A549 (cell line): ENCODE results near the gene MAP3K7CL. TPM values are rescaled to one million over a fixed set of nuclear protein-coding genes. Genes with fewer than 3 reads are reported as not detected.
A peak's percentile ranks its signal among the peaks of the same experiment; 100 is the strongest.

Experiments
- ATAC-seq, 2 experiments: fragments of 200-7000 bp in 1 of 2; fragments of >200 bp in 1 of 2; cut with Nextera tagmentation in 1 of 2; cut with Tn5 transposase in 1 of 2; 3 replicates each; pipeline versions ENCODE4 v1.8.0 to v1.9.1; 2018 to 2020; ENCODE audit warnings: mild to moderate bottlenecking in 1 of 2, moderate library complexity in 1 of 2
- CTCF ChIA-PET: fragments of 300-600 bp; sonication (Branson Sonifier 250); formaldehyde crosslinking; extraction: SDS; loops from one replicate; lab custom pipeline; 2021; ENCODE audit warnings: antibody characterized with exemption, inconsistent platforms; lab: Yijun Ruan, JAX
- POLR2A ChIA-PET: fragments of 350-600 bp; formaldehyde crosslinking; extraction: SDS; loops from one replicate; lab custom pipeline; 2021; ENCODE audit warnings: antibody characterized with exemption, inconsistent platforms; lab: Yijun Ruan, JAX
- DNase-seq, 2 experiments: peaks; one replicate each; pipeline versions ENCODE4 v3.0.0 to v3.0.0-alpha.2; 2011 to 2016; ENCODE audit warnings: low read depth in 1 of 2, low spot score in 1 of 2
- FAIRE-seq: peaks from 2 replicates; lab custom pipeline; 2011; peaks lifted over from hg19 to GRCh38; lab: Jason Lieb, UNC
- H3K27ac ChIP-seq, 2 experiments: fragments of >200 bp; sonication (Bioruptor Twin); formaldehyde crosslinking; 3 replicates each; pipeline ENCODE4 v1.5.1; 2016 to 2017
- H3K4me1 ChIP-seq: fragments of >200 bp; sonication (Bioruptor Twin); formaldehyde crosslinking; 3 replicates; pipeline ENCODE4 v1.6.1; 2016
- H3K4me2 ChIP-seq: fragments of >200 bp; sonication (Bioruptor Twin); formaldehyde crosslinking; 3 replicates; pipeline ENCODE4 v1.6.1; 2016
- H3K4me3 ChIP-seq: fragments of >200 bp; sonication (Bioruptor Twin); formaldehyde crosslinking; 3 replicates; pipeline ENCODE4 v1.5.1; 2016
- H3K9me3 ChIP-seq: fragments of >200 bp; sonication (Bioruptor Twin); formaldehyde crosslinking; 3 replicates; pipeline ENCODE4 v1.6.1; 2016
- BCL3 ChIP-seq: fragments of >200 bp; sonication (Bioruptor Twin); formaldehyde crosslinking; IDR thresholded peaks from 3 replicates; pipeline ENCODE4 v1.6.1; 2016
- EP300 ChIP-seq, 2 experiments: fragments of >200 bp; sonication (Bioruptor Twin); formaldehyde crosslinking; IDR thresholded peaks; 2 replicates in 1 of 2; 3 replicates in 1 of 2; pipeline ENCODE4 v1.6.1; 2016 to 2017
- FOSB ChIP-seq: fragments of 250-450 bp; sonication (Bioruptor Pico); IDR thresholded peaks from 2 replicates; pipeline ENCODE4 v1.5.0; 2020; ENCODE audit warnings: mild to moderate bottlenecking, moderate library complexity
- FOSL2 ChIP-seq, 2 experiments: fragments of 450-650 bp in 1 of 2; fragments of >200 bp in 1 of 2; sonication (Bioruptor Twin) in 1 of 2; formaldehyde crosslinking; IDR thresholded peaks; 2 replicates each; pipeline versions ENCODE4 v1.5.0 to v1.6.1; 2016 to 2020; ENCODE audit warnings: mild to moderate bottlenecking in 1 of 2, moderate library complexity in 1 of 2
- GATA3 ChIP-seq: IDR thresholded peaks from 2 replicates; pipeline ENCODE4 v1.6.1; 2012; ENCODE audit warnings: borderline replicate concordance
- HOXB13 ChIP-seq: fragments of 250-450 bp; sonication (Bioruptor Pico); IDR thresholded peaks from 2 replicates; pipeline ENCODE4 v1.5.0; 2020; ENCODE audit warnings: low read depth, mild to moderate bottlenecking, moderate library complexity
- HOXB5 ChIP-seq: fragments of 250-450 bp; sonication (Bioruptor Pico); IDR thresholded peaks from 2 replicates; pipeline ENCODE4 v1.5.0; 2020; ENCODE audit warnings: mild to moderate bottlenecking, moderate library complexity
- JUNB ChIP-seq: fragments of >200 bp; sonication (Bioruptor Twin); formaldehyde crosslinking; IDR thresholded peaks from 2 replicates; pipeline ENCODE4 v1.6.1; 2016
- KDM1A ChIP-seq: fragments of 200-600 bp; sonication (generic); IDR thresholded peaks from 2 replicates; pipeline ENCODE4 v1.6.1; 2016; ENCODE audit warnings: low read depth, mild to moderate bottlenecking
- MAZ ChIP-seq: fragments of 150-350 bp; IDR thresholded peaks from 2 replicates; pipeline ENCODE4 v1.6.1; 2014; ENCODE audit warnings: antibody characterized with exemption, low read depth, low read length, borderline replicate concordance
- MYC ChIP-seq: IDR thresholded peaks from 2 replicates; pipeline ENCODE4 v1.6.1; 2012; ENCODE audit warnings: mild to moderate bottlenecking, inconsistent platforms, low read length, improper control_type of control experiment, borderline replicate concordance
- NPAS2 ChIP-seq: fragments of 250-450 bp; sonication (Bioruptor Pico); IDR thresholded peaks from 2 replicates; pipeline ENCODE4 v1.8.0; 2022; ENCODE audit warnings: mild to moderate bottlenecking, moderate library complexity, borderline replicate concordance
- PBX3 ChIP-seq: IDR thresholded peaks from 2 replicates; pipeline ENCODE4 v1.6.1; 2012
- RNF2 ChIP-seq: fragments of 200-600 bp; sonication (generic); IDR thresholded peaks from 2 replicates; pipeline ENCODE4 v1.6.1; 2016; ENCODE audit warnings: low read depth, mild to moderate bottlenecking, antibody characterized with exemption, moderate library complexity, borderline replicate concordance
- ZC3H11A ChIP-seq: fragments of 450-650 bp; IDR thresholded peaks from 2 replicates; pipeline ENCODE4 v1.6.1; 2014; ENCODE audit warnings: antibody characterized with exemption, mild to moderate bottlenecking
- ZFP36 ChIP-seq: fragments of 450-650 bp; IDR thresholded peaks from 2 replicates; pipeline ENCODE4 v1.6.1; 2014; ENCODE audit warnings: borderline replicate concordance; ENCODE audit not compliant: partially characterized antibody
- ZSCAN20 ChIP-seq: fragments of 250-450 bp; sonication (Bioruptor Pico); IDR thresholded peaks from 2 replicates; pipeline ENCODE4 v1.8.0; 2022; ENCODE audit warnings: mild to moderate bottlenecking, moderate library complexity
- WGBS: methylation state at CpG from one replicate; pipeline ENCODE4 v1.1.6; 2017; ENCODE audit errors: missing lambda C conversion rate; 5-methylcytosine and 5-hydroxymethylcytosine counted together
- polyA plus RNA-seq, 4 experiments: library from polyadenylated mRNA; depleted of rRNA in 3 of 4; stranded (reverse); fragments of >200 nt; fragmentation: RNase III in 1 of 4; extraction: RNeasy Plus Mini Kit Qiagen cat#74134 plus additional on column Dnase treatment in 1 of 4; gene quantifications; 2 replicates in 3 of 4; 3 replicates in 1 of 4; pipeline ENCODE4 v1.2.3, GENCODE V29; 2011 to 2017
- TF ChIP-seq, protein P1 (sequence below): IDR thresholded peaks from 2 replicates; pipeline ENCODE4 v1.6.1; 2012
- TF ChIP-seq, protein P2 (sequence below): fragments of 250-450 bp; sonication (Bioruptor Pico); IDR thresholded peaks from 2 replicates; pipeline ENCODE4 v1.5.0; 2020; ENCODE audit warnings: low read depth, mild to moderate bottlenecking, moderate library complexity

The MAP3K7CL gene
- polyA plus RNA-seq, 2 of the 4 experiments (the other 2 are of a cell fraction): 2.9 to 5.7 TPM

GRCh38 chr21:29168891-29169315, 38.5 kb downstream of the MAP3K7CL start:
- WGBS: 7% methylated on average over 3 of the region's 3 CpGs
- Histone ChIP-seq H3K4me3 (no peak overlapping the region), H3K4me1 (peaks cover 12% of the 10 kb centered on the region), H3K4me2 (peak overlapping the region; percentile 31; the same call in 2 of the 3 replicates), H3K9me3 (no peaks in the 10 kb centered on the region), H3K27ac (peak overlapping the region in 1 of 2 experiments; percentile 50; a peak in 1 of 6 replicates)
- TF ChIP-seq JUNB: no peak
- TF ChIP-seq GATA3: no peak
- TF ChIP-seq EP300 (IDR thresholded peaks at IDR 0.05): peak in 1 of 2 experiments; percentile 44; a peak in 1 of 5 replicates
- peak; percentile 77; the same call in 1 of the 2 replicates for TF ChIP-seq HOXB5 (CRISPR knock-in tag)
- TF ChIP-seq BCL3: no peak
- TF ChIP-seq MAZ: no peak
- no peak for TF ChIP-seq FOSL2 (IDR thresholded peaks at IDR 0.05)
- peak; percentile 46 for TF ChIP-seq FOSL2 (CRISPR knock-in tag; IDR thresholded peaks at IDR 0.05)
- TF ChIP-seq, protein P1, sequence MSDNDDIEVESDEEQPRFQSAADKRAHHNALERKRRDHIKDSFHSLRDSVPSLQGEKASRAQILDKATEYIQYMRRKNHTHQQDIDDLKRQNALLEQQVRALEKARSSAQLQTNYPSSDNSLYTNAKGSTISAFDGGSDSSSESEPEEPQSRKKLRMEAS: no peak
- no peak for TF ChIP-seq ZSCAN20 (CRISPR knock-in tag)
- DNase-seq (peak in 1 of 2 experiments; percentile 75), ATAC-seq (peak; percentile 56 to 82; a peak in 3 of 6 replicates), FAIRE-seq (no peak)
- ChIA-PET CTCF (interaction anchor here (1.2 to 1.4 kb wide), 3 partner anchors 129 to 180 kb away, joined by 3 read pairs; no protein-coding TSS in a partner anchor), POLR2A (no interaction called here)

DNA sequence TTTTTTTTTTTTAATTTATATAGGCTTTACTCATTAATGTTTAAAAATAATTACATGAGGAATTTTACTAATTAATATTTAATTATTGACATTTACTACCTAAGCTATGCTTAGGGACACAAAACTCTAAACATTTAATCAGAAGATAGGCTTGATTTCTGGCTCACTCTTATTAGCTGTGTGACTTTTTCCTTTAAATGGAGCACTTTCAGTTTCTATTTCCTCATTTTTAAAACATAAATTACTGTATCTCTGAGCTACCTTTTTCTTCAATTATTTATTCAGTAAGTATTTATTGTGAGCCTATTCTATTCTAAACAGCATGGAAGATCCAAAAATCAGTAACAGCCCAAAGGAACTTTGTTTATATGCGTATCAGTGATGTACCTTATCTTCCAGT, 40.5 kb downstream of the MAP3K7CL start:
- FAIRE-seq: no peak

More for the DNA sequence above, 40.5 kb downstream of the MAP3K7CL start:
- 95% methylated on average over 1 of the region's 1 CpG for WGBS
- Histone ChIP-seq H3K4me1 (peaks cover 27% of the 10 kb centered on the region), H3K4me3 (no peak overlapping the region), H3K4me2 (no peak overlapping the region), H3K9me3 (no peaks in the 10 kb centered on the region), H3K27ac (no peak overlapping the region)
- CTCF ChIA-PET: interaction anchor here (1.0 kb wide), 1 partner anchor 127 kb away, joined by 3 read pairs; no protein-coding TSS in a partner anchor
- ATAC-seq: no peak
- DNase-seq: no peak
- POLR2A ChIA-PET: no interaction called here
- TF ChIP-seq FOSL2 (IDR thresholded peaks at IDR 0.05) (no peak), FOSL2 (CRISPR knock-in tag; IDR thresholded peaks at IDR 0.05) (no peak), MYC (no peak), KDM1A (no peak), ZFP36 (no peak), BCL3 (no peak), NPAS2 (CRISPR knock-in tag) (no peak), RNF2 (no peak), ZC3H11A (no peak), PBX3 (no peak), HOXB13 (CRISPR knock-in tag) (no peak), FOSB (CRISPR knock-in tag) (no peak)
- TF ChIP-seq, protein P2, sequence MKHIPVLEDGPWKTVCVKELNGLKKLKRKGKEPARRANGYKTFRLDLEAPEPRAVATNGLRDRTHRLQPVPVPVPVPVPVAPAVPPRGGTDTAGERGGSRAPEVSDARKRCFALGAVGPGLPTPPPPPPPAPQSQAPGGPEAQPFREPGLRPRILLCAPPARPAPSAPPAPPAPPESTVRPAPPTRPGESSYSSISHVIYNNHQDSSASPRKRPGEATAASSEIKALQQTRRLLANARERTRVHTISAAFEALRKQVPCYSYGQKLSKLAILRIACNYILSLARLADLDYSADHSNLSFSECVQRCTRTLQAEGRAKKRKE (CRISPR knock-in tag): no peak
